Stimulated activated CD4-positive, alpha-beta T cell treated with anti-CD3 and anti-CD28 coated beads, Interleukin-4, amount 100 ng/mL, for 24 hours (primary cell): ENCODE results near the gene SFMBT1.
A peak's percentile ranks its signal among the peaks of the same experiment; 100 is the strongest.

Source experiments
- DNase-seq: peaks from one replicate; pipeline ENCODE4 v3.0.0-alpha.2; 2020

The SFMBT1 gene

GRCh38 chr3:53045518-53046170 is at the start of gene SFMBT1:
SFMBT1 (minus strand) TSS chr3:53046073; CDS start chr3:52969128, 76,945 bp downstream.
- DNase-seq, result peak; percentile 70

- no peak for DNase-seq
Measured at GRCh38 chr3:53092942-53093341, 47.1 kb upstream of the SFMBT1 start.

- no peak for DNase-seq
Measured at GRCh38 chr3:53092216-53092615, 46.3 kb upstream of the SFMBT1 start.

GRCh38 chr3:53091011-53091410 is 45.1 kb upstream of the SFMBT1 start:
- no peak for DNase-seq

GRCh38 chr3:53089511-53089910 is 43.6 kb upstream of the SFMBT1 start:
- no peak for DNase-seq

- DNase-seq, result no peak
Measured at GRCh38 chr3:53085476-53085875, 39.6 kb upstream of the SFMBT1 start.

- no peak for DNase-seq
Measured at GRCh38 chr3:53084310-53085001, 38.6 kb upstream of the SFMBT1 start.

GRCh38 chr3:53083949-53084309 is 38.1 kb upstream of the SFMBT1 start:
- no peak for DNase-seq

- DNase-seq, result no peak
Measured at GRCh38 chr3:53083521-53083920, 37.6 kb upstream of the SFMBT1 start.

GRCh38 chr3:53082736-53083135 is 36.9 kb upstream of the SFMBT1 start:
- no peak for DNase-seq

- no peak for DNase-seq
Measured at GRCh38 chr3:53081318-53081717, 35.4 kb upstream of the SFMBT1 start.

GRCh38 chr3:53080612-53081205 is 34.8 kb upstream of the SFMBT1 start:
- DNase-seq, result no peak

GRCh38 chr3:53079791-53080555 is 34.1 kb upstream of the SFMBT1 start:
- DNase-seq, result no peak

GRCh38 chr3:53079147-53079546 is 33.3 kb upstream of the SFMBT1 start:
- DNase-seq, result no peak

- DNase-seq, result no peak
Measured at GRCh38 chr3:53078656-53079055, 32.8 kb upstream of the SFMBT1 start.

- DNase-seq, result no peak
Measured at GRCh38 chr3:53077476-53078220, 31.8 kb upstream of the SFMBT1 start.

GRCh38 chr3:53075743-53076140 is 29.9 kb upstream of the SFMBT1 start:
- DNase-seq, result no peak

GRCh38 chr3:53074761-53075742 is 29.2 kb upstream of the SFMBT1 start:
- no peak for DNase-seq

GRCh38 chr3:53074366-53074696 is 28.5 kb upstream of the SFMBT1 start:
- DNase-seq, result no peak

- DNase-seq, result no peak
Measured at GRCh38 chr3:53073553-53074365, 27.9 kb upstream of the SFMBT1 start.
